H1 (cell line): ENCODE measurements around the gene PAXX. TPM values are rescaled to one million over a fixed set of nuclear protein-coding genes. Genes with fewer than 3 reads are reported as not detected.

Source experiments
- ATF2 ChIP-seq: IDR thresholded peaks from 2 replicates; pipeline ENCODE4 v1.6.1; 2012; ENCODE audit warnings: low read length, inconsistent platforms
- CREB1 ChIP-seq: IDR thresholded peaks from 2 replicates; pipeline ENCODE4 v1.6.1; 2012; ENCODE audit warnings: inconsistent platforms
- EGR1 ChIP-seq: IDR thresholded peaks from 2 replicates; pipeline ENCODE4 v1.6.1; 2011; ENCODE audit warnings: low read depth, low read length, borderline replicate concordance
- JUND ChIP-seq: IDR thresholded peaks from 2 replicates; pipeline ENCODE4 v1.6.1; 2011; ENCODE audit warnings: mild to moderate bottlenecking, improper control_type of control experiment, low read length
- KDM5A ChIP-seq: fragments of 200-600 bp; IDR thresholded peaks from 2 replicates; pipeline ENCODE4 v1.7.1; 2012; ENCODE audit warnings: mild to moderate bottlenecking, low read length, inconsistent platforms, mixed read lengths
- polyA plus RNA-seq, 7 experiments: library from polyadenylated mRNA; depleted of rRNA in 3 of 7; stranded (reverse) in 5 of 7; unstranded in 2 of 7; fragments of >200 nt in 5 of 7; fragments of 200-250 nt in 2 of 7; gene quantifications; 1 replicate in 5 of 7; 2 replicates in 1 of 7; 4 replicates in 1 of 7; pipeline versions ENCODE4 v1.2.1 to v1.2.3, GENCODE V29; 2011 to 2013; ENCODE audit warnings: missing spikeins in 2 of 7, mixed read lengths in 2 of 7
- total RNA-seq: library from RNA; stranded (reverse); fragmentation: NEBNext Ultra II Directional; extraction: Animal tissue kit (Norgen Biotek cat#: 25700); gene quantifications from 2 replicates; pipeline ENCODE4 v1.2.1, GENCODE V29; 2021

The PAXX gene
- total and polyA plus RNA-seq, 2 of the 8 experiments (the other 6 are each of a cell fraction or from before 2014, with no cell fraction given): 43.4 to 45.9 TPM

- TF ChIP-seq ATF2: no peak
- no peak for TF ChIP-seq JUND
- TF ChIP-seq CREB1: no peak
- TF ChIP-seq KDM5A: no peak
- TF ChIP-seq EGR1: no peak
Measured at GRCh38 chr9:136980669-136981478, 11.3 kb upstream of the PAXX start (continued).
